ENCODE results near the gene GPR183.

- TF ChIP-seq CTCF (IDR thresholded peaks at IDR 0.05) (no peak), POLR2A (IDR thresholded peaks at IDR 0.05) (no peak)
These were observed at the start of gene GPR183 for GRCh38 chr13:99307247-99307646.

Measured in adrenal gland (tissue), 5 donors.